Activated CD4-positive, alpha-beta T cell treated with anti-CD3 and anti-CD28 coated beads, Interleukin-2, amount 10 ng/mL, durations not matched to agents 24 days and 14 days (primary cell): ENCODE results near the gene NEDD4L. TPM values are rescaled to one million over a fixed set of nuclear protein-coding genes. Genes with fewer than 3 reads are reported as not detected.

Experiments used
- DNase-seq: peaks from one replicate; pipeline ENCODE4 v3.0.0; 2022
- H3K27ac Mint-ChIP-seq: one replicate; pipeline ENCODE4 v1.8.0; 2022; ENCODE audit warnings: mild to moderate bottlenecking, mixed read lengths
- H3K27me3 Mint-ChIP-seq: one replicate; pipeline ENCODE4 v1.8.0; 2022; ENCODE audit warnings: mixed read lengths
- H3K36me3 Mint-ChIP-seq: one replicate; pipeline ENCODE4 v1.8.0; 2022; ENCODE audit warnings: low read depth, mild to moderate bottlenecking, mixed read lengths
- H3K4me1 Mint-ChIP-seq: one replicate; pipeline ENCODE4 v1.8.0; 2021; ENCODE audit warnings: mixed read lengths
- H3K4me3 Mint-ChIP-seq: one replicate; pipeline ENCODE4 v1.8.0; 2022; ENCODE audit warnings: mild to moderate bottlenecking, moderate library complexity, mixed read lengths
- H3K9me3 Mint-ChIP-seq: one replicate; pipeline ENCODE4 v1.8.0; 2021; ENCODE audit warnings: mixed read lengths
- intact Hi-C: fragments of 100-400 bp; cut with micrococcal nuclease; formaldehyde crosslinking; loops from one replicate; pipeline ENCODE4 v1.15.1; 2023
- total RNA-seq: library from RNA; stranded (reverse); gene quantifications from 2 replicates; pipeline ENCODE4 v1.2.3, GENCODE V29; 2022

The NEDD4L gene
- total RNA-seq, 1 donor from 2014 or later = 4.2 TPM

GRCh38 chr18:58139459-58140386 is 95.7 kb downstream of the NEDD4L start:
- no peak overlapping the region for H3K27ac Mint-ChIP-seq
- no peaks in the 10 kb centered on the region for H3K36me3 Mint-ChIP-seq
- intact Hi-C loops = no loop called here
- H3K4me1 Mint-ChIP-seq = peaks cover 7% of the 10 kb centered on the region
- no peaks in the 10 kb centered on the region for H3K9me3 Mint-ChIP-seq
- H3K4me3 Mint-ChIP-seq = no peak overlapping the region
- H3K27me3 Mint-ChIP-seq = peaks cover 8% of the 10 kb centered on the region
- DNase-seq = no peak

- Mint-ChIP-seq H3K36me3 (no peaks in the 10 kb centered on the region), H3K9me3 (no peaks in the 10 kb centered on the region), H3K4me1 (peaks cover 1% of the 10 kb centered on the region), H3K4me3 (no peak overlapping the region), H3K27ac (no peak overlapping the region), H3K27me3 (peaks cover 8% of the 10 kb centered on the region)
- DNase-seq = no peak
- intact Hi-C loops = no loop called here
Observed at GRCh38 chr18:58140387-58141325, 96.6 kb downstream of the NEDD4L start.

- peaks cover 4% of the 10 kb centered on the region for H3K27me3 Mint-ChIP-seq
- H3K4me3 Mint-ChIP-seq = no peak overlapping the region
- intact Hi-C loops = no loop called here
- no peak overlapping the region for H3K27ac Mint-ChIP-seq
- H3K9me3 Mint-ChIP-seq = no peaks in the 10 kb centered on the region
- H3K4me1 Mint-ChIP-seq = no peaks in the 10 kb centered on the region
- no peak for DNase-seq
- H3K36me3 Mint-ChIP-seq = no peaks in the 10 kb centered on the region
Observed at GRCh38 chr18:58143386-58143785, 99.4 kb downstream of the NEDD4L start.

DNA sequence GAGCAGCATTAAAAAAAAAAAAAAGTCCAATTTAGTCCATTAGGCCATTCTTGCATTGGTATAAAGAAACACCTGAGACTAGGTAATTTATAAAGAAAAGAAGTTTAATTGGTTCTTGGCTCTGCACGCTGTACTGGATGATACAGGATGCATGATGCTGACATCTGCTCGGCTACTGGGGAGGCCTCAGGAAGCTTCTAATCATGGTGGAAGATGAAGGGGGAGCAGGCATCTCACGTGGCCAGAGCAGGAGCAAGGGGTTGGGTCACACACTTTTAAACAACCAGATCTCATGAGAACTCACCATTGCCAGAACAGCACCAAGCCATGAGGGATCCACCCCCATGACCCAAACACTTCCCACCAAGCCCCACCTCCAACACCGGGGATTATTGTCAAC is 100.1 kb downstream of the NEDD4L start:
- Mint-ChIP-seq H3K9me3 (no peaks in the 10 kb centered on the region), H3K4me1 (no peaks in the 10 kb centered on the region), H3K36me3 (no peaks in the 10 kb centered on the region), H3K4me3 (no peak overlapping the region), H3K27ac (no peak overlapping the region), H3K27me3 (peaks cover 4% of the 10 kb centered on the region)
- DNase-seq = no peak
- intact Hi-C loops = no loop called here

GRCh38 chr18:58144671-58145285 is 100.8 kb downstream of the NEDD4L start:
- Mint-ChIP-seq H3K4me3 (no peak overlapping the region), H3K27me3 (peaks cover 3% of the 10 kb centered on the region), H3K4me1 (no peaks in the 10 kb centered on the region), H3K36me3 (no peaks in the 10 kb centered on the region), H3K27ac (no peak overlapping the region), H3K9me3 (no peaks in the 10 kb centered on the region)
- DNase-seq = no peak
- intact Hi-C loops = no loop called here

DNA sequence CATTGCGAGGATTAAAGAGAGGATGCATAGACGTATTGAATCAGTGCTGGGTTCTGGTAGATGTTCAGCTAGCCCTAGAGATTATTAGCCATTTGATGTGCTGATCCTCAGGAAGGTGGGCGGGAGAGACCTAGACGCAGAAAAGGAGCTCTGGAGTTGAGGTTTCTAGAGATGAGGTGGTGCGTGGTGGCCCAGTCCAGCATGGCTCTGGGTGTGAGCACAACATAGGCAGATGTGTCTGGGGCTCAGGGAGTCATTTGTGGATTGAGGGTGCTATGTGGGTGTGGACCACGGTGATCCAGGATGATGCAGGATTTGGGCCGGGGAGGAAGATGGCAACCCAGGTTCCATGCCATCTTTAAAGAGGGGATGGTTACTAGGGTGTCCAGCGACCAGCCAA is 102.1 kb downstream of the NEDD4L start:
- H3K4me3 Mint-ChIP-seq = no peak overlapping the region
- intact Hi-C loops = no loop called here
- no peaks in the 10 kb centered on the region for H3K36me3 Mint-ChIP-seq
- DNase-seq = no peak
- no peak overlapping the region for H3K27ac Mint-ChIP-seq
- no peaks in the 10 kb centered on the region for H3K4me1 Mint-ChIP-seq
- peaks cover 3% of the 10 kb centered on the region for H3K27me3 Mint-ChIP-seq
- no peaks in the 10 kb centered on the region for H3K9me3 Mint-ChIP-seq

- no peak overlapping the region for H3K4me3 Mint-ChIP-seq
- H3K27ac Mint-ChIP-seq = no peak overlapping the region
- intact Hi-C loops = no loop called here
- H3K27me3 Mint-ChIP-seq = no peaks in the 10 kb centered on the region
- DNase-seq = no peak
- no peaks in the 10 kb centered on the region for H3K9me3 Mint-ChIP-seq
- no peaks in the 10 kb centered on the region for H3K36me3 Mint-ChIP-seq
- no peaks in the 10 kb centered on the region for H3K4me1 Mint-ChIP-seq
Observed at GRCh38 chr18:58148954-58149471, 105.0 kb downstream of the NEDD4L start.

DNA sequence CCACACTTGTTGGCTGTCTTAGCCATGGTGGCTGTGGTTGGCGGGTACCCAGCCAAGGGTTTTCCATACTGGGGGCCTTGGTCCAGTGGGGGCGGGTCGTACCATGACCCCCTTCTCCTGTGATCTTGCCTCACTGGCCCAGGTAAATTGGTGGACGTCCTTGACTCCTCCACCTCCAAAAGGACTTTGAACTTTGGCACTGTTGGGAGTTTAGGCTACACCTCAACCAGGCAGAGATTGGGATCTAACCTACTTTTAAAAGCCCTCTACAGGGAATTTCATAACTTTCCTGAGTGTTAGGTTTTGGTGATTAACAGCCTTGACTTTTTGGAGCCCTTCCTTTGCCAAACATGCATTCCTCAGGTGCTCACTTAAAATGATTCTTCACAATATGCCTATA is 106.7 kb downstream of the NEDD4L start:
- no peaks in the 10 kb centered on the region for H3K9me3 Mint-ChIP-seq
- no peaks in the 10 kb centered on the region for H3K27me3 Mint-ChIP-seq
- H3K4me1 Mint-ChIP-seq = peaks cover 2% of the 10 kb centered on the region
- no peak overlapping the region for H3K27ac Mint-ChIP-seq
- no peaks in the 10 kb centered on the region for H3K36me3 Mint-ChIP-seq
- no peak overlapping the region for H3K4me3 Mint-ChIP-seq
- no peak for DNase-seq
- intact Hi-C loops = no loop called here

DNA sequence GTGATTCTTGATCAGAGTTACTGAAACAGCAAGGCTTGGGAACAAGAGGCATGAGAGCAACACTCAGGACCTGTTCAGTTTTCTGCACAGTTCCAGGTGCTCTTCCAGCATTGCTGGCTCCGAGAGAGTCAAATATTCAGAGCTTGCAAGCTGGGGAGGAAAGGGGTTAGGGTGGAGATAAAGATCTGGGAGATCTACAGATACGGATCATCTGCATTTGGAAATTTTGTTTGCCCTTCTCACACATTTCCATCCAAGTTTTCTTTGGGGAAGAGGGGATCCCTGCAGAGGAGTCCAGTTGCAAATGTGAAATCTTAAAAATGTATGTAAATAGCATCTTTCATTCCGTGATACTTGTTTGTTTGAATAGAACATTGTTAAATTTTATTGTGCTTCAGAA is 108.2 kb downstream of the NEDD4L start:
- DNase-seq = no peak
- Mint-ChIP-seq H3K9me3 (no peaks in the 10 kb centered on the region), H3K27ac (no peak overlapping the region), H3K36me3 (no peaks in the 10 kb centered on the region), H3K4me1 (peaks cover 2% of the 10 kb centered on the region), H3K27me3 (no peaks in the 10 kb centered on the region), H3K4me3 (no peak overlapping the region)
- intact Hi-C loops = no loop called here

GRCh38 chr18:58152891-58153290 is 108.9 kb downstream of the NEDD4L start:
- H3K9me3 Mint-ChIP-seq = no peaks in the 10 kb centered on the region
- no peak overlapping the region for H3K4me3 Mint-ChIP-seq
- intact Hi-C loops = no loop called here
- no peak for DNase-seq
- no peaks in the 10 kb centered on the region for H3K27me3 Mint-ChIP-seq
- H3K27ac Mint-ChIP-seq = no peak overlapping the region
- peaks cover 2% of the 10 kb centered on the region for H3K4me1 Mint-ChIP-seq
- no peaks in the 10 kb centered on the region for H3K36me3 Mint-ChIP-seq

DNA sequence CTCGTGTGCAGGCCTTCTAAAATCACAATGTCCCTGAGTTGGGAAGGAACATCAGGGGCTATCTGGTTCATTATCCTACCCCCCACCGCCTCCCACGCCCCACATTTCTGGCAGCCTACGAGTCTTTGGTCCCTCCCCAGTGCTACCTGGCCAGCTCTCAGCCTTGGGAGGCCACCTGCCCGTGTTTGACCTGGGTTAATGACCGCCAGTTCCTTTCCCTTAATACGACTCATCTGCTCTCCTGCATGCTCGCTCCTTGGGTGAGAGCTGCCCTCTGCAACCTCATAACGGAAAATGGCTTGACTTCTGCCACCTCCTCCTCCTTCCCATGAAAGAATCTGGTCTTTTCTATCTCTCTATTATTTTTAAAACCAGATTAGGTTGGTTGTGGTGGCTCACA is 112.5 kb downstream of the NEDD4L start:
- no peak for DNase-seq
- H3K27me3 Mint-ChIP-seq = no peaks in the 10 kb centered on the region
- intact Hi-C loops = no loop called here
- peaks cover 2% of the 10 kb centered on the region for H3K4me1 Mint-ChIP-seq
- H3K4me3 Mint-ChIP-seq = no peak overlapping the region
- no peaks in the 10 kb centered on the region for H3K36me3 Mint-ChIP-seq
- H3K27ac Mint-ChIP-seq = no peak overlapping the region
- H3K9me3 Mint-ChIP-seq = no peaks in the 10 kb centered on the region

- intact Hi-C loops = no loop called here
- no peaks in the 10 kb centered on the region for H3K36me3 Mint-ChIP-seq
- H3K9me3 Mint-ChIP-seq = no peaks in the 10 kb centered on the region
- H3K4me3 Mint-ChIP-seq = no peak overlapping the region
- peaks cover 2% of the 10 kb centered on the region for H3K4me1 Mint-ChIP-seq
- no peaks in the 10 kb centered on the region for H3K27me3 Mint-ChIP-seq
- H3K27ac Mint-ChIP-seq = no peak overlapping the region
- no peak for DNase-seq
Observed at GRCh38 chr18:58157237-58157636, 113.2 kb downstream of the NEDD4L start.

- no peaks in the 10 kb centered on the region for H3K9me3 Mint-ChIP-seq
- intact Hi-C loops = no loop called here
- no peaks in the 10 kb centered on the region for H3K36me3 Mint-ChIP-seq
- H3K27me3 Mint-ChIP-seq = no peaks in the 10 kb centered on the region
- H3K27ac Mint-ChIP-seq = no peak overlapping the region
- DNase-seq = no peak
- no peak overlapping the region for H3K4me3 Mint-ChIP-seq
- H3K4me1 Mint-ChIP-seq = peaks cover 2% of the 10 kb centered on the region
Observed at GRCh38 chr18:58158008-58158407, 114.0 kb downstream of the NEDD4L start.
